Lower leg skin (tissue), 4 donors: ENCODE data around the gene CSNK1D. TPM values are rescaled to one million over a fixed set of nuclear protein-coding genes. Genes with fewer than 3 reads are reported as not detected.

Experiments
- DNase-seq, 2 donors: peaks; one replicate each; pipeline ENCODE4 v3.0.0-alpha.2; 2019; ENCODE audit warnings: low spot score in 2 of 2
- H3K4me3 ChIP-seq: fragments of 200-600 bp; sonication (generic); 2 replicates; pipeline ENCODE4 v1.5.1; 2017; ENCODE audit warnings: mild to moderate bottlenecking, low read depth; ENCODE audit not compliant: poor library complexity, severe bottlenecking
- CTCF ChIP-seq, 3 donors: fragments of 450-650 bp; IDR thresholded peaks; one replicate each; pipeline ENCODE4 v1.5.1; 2016; ENCODE audit warnings: antibody characterized with exemption in 3 of 3, mild to moderate bottlenecking in 3 of 3, moderate library complexity in 2 of 3
- POLR2A ChIP-seq, 2 donors: fragments of 450-650 bp; IDR thresholded peaks; one replicate each; pipeline ENCODE4 v1.6.1; 2016 to 2017; ENCODE audit warnings: antibody characterized with exemption in 2 of 2, mild to moderate bottlenecking in 1 of 2, moderate library complexity in 1 of 2
- WGBS, 2 donors: methylation state at CpG; one replicate each; pipeline ENCODE4 v1.1.5; 2018; 5-methylcytosine and 5-hydroxymethylcytosine counted together
- intact Hi-C: fragments of 100-400 bp; cut with DNase I; formaldehyde crosslinking; loops from one replicate; pipeline ENCODE4 v1.15.0; 2023; ENCODE audit warnings: low total_unique reads
- total RNA-seq, 4 donors: library from RNA; depleted of rRNA; stranded (reverse); fragments of >200 nt; gene quantifications; one replicate each; pipeline ENCODE4 v1.1.0, GENCODE V29; 2016

Gene CSNK1D
- total RNA-seq, 4 donors from 2014 or later, result 46.0 to 88.4 (median 56.4) TPM

- no peak overlapping the region for H3K4me3 ChIP-seq
- DNase-seq, result peak in 1 of 2 donors; percentile 91
- 69 to 71% methylated on average over 19 to 20 of the region's 21 CpGs for WGBS, 2 donors
- TF ChIP-seq CTCF (IDR thresholded peaks at IDR 0.05) (no peak), POLR2A (IDR thresholded peaks at IDR 0.05) (no peak)
- intact Hi-C loops, result no loop called here
These were observed 55.8 kb downstream of the CSNK1D start for GRCh38 chr17:82217530-82218204.

- intact Hi-C loops, result no loop called here
- no peak overlapping the region for H3K4me3 ChIP-seq
- 75 to 85% methylated on average over 7 to 12 of the region's 12 CpGs for WGBS, 2 donors
- TF ChIP-seq POLR2A (IDR thresholded peaks at IDR 0.05) (no peak), CTCF (IDR thresholded peaks at IDR 0.05) (peak in 1 of 3 donors; percentile 20)
- peak in 1 of 2 donors; percentile 88 for DNase-seq
These were observed 56.4 kb downstream of the CSNK1D start for GRCh38 chr17:82217120-82217529.

GRCh38 chr17:82216301-82217119 is 57.0 kb downstream of the CSNK1D start:
- TF ChIP-seq POLR2A (IDR thresholded peaks at IDR 0.05), result no peak
- no peak for TF ChIP-seq CTCF (IDR thresholded peaks at IDR 0.05)
- WGBS, 2 donors, result 23 to 41% methylated on average over 10 to 14 of the region's 17 CpGs
- peak; percentile 76 to 95 for DNase-seq
- intact Hi-C loops, result no loop called here
- H3K4me3 ChIP-seq, result no peak overlapping the region

GRCh38 chr17:82215972-82216300 is 57.6 kb downstream of the CSNK1D start:
- no peak for TF ChIP-seq CTCF (IDR thresholded peaks at IDR 0.05)
- TF ChIP-seq POLR2A (IDR thresholded peaks at IDR 0.05), result no peak
- intact Hi-C loops, result no loop called here
- WGBS, 2 donors, result 79 to 81% methylated on average over 12 of the region's 12 CpGs
- H3K4me3 ChIP-seq, result no peak overlapping the region
- no peak for DNase-seq

GRCh38 chr17:82215095-82215971 is 58.2 kb downstream of the CSNK1D start:
- 67 to 78% methylated on average over 21 to 23 of the region's 25 CpGs for WGBS, 2 donors
- DNase-seq, result peak in 1 of 2 donors; percentile 84
- TF ChIP-seq POLR2A (IDR thresholded peaks at IDR 0.05), result no peak
- no peak for TF ChIP-seq CTCF (IDR thresholded peaks at IDR 0.05)
- H3K4me3 ChIP-seq, result no peak overlapping the region
- intact Hi-C loops, result no loop called here
